ENCODE results near the gene CUX1.
"Not testable (repeated sequence)": the region's sequence is repeated elsewhere in the genome, so short reads cannot be mapped to it uniquely, and the experiment has no call there.

CUX1 gene

DNA sequence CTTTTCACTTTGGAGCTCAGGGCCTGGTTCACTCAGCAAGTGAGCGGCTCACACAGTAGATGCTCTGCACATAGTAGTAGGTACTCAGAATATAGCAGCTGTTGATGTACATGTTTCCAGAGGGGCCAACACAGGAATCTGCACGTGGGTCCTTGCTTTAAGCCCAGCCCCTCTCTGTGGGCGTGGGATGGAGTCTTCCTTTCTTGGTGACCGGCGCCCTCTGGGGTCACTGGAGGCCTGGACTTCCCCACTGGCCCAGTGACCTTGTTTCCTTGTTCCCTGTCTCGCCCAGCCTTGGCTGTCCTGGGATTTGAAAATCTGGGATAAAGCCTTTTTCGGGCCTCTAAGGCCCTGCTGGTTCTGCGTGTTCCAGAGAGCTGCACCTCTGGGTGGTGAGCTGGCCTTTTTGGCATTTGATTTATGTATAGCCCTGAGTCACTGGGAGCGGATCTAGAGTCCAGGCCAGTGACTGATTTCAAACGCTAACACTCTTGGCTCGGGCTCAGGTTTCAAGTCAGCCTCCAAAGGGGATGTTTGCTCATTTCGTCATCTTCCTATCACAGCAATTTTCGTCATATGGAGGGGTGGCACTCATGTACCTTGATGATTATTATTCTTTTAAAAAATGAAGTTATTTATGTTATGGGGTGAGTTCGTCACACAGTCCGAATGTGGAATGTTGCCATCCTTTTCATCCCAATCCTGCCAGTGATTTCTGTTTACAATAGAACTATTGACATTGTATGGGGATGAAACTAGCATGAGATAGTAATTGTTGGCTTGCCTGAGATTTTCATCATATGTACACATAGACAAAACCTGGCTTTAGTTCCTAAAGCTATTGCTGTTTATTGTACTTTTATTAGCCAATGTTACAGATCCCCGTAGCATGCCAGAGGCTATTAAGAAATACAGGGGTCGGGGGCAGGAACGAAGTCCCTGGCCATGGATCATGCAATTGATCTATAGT lies 65.5 kb downstream of the CUX1 start:
- TF ChIP-seq, protein P1, sequence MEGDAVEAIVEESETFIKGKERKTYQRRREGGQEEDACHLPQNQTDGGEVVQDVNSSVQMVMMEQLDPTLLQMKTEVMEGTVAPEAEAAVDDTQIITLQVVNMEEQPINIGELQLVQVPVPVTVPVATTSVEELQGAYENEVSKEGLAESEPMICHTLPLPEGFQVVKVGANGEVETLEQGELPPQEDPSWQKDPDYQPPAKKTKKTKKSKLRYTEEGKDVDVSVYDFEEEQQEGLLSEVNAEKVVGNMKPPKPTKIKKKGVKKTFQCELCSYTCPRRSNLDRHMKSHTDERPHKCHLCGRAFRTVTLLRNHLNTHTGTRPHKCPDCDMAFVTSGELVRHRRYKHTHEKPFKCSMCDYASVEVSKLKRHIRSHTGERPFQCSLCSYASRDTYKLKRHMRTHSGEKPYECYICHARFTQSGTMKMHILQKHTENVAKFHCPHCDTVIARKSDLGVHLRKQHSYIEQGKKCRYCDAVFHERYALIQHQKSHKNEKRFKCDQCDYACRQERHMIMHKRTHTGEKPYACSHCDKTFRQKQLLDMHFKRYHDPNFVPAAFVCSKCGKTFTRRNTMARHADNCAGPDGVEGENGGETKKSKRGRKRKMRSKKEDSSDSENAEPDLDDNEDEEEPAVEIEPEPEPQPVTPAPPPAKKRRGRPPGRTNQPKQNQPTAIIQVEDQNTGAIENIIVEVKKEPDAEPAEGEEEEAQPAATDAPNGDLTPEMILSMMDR (IDR thresholded peaks at IDR 0.05; ENCODE audit: insufficient read depth, low read depth, low read length, missing control alignments) = no peak
- H3K4me3 ChIP-seq (ENCODE audit: low read length) = no peak overlapping the region

GRCh38 chr7:101884671-101885596 lies 67.5 kb downstream of the CUX1 start:
- DNase-seq (ENCODE audit: low read depth) = no peak
- no peak overlapping the region for H3K4me3 ChIP-seq (ENCODE audit: low read length)
- TF ChIP-seq, protein P1 (IDR thresholded peaks at IDR 0.05; ENCODE audit: insufficient read depth, low read depth, low read length, missing control alignments) = no peak

More for the DNA sequence above, 65.5 kb downstream of the CUX1 start:
- DNase-seq (ENCODE audit: low read depth) = peak; percentile 100

DNA sequence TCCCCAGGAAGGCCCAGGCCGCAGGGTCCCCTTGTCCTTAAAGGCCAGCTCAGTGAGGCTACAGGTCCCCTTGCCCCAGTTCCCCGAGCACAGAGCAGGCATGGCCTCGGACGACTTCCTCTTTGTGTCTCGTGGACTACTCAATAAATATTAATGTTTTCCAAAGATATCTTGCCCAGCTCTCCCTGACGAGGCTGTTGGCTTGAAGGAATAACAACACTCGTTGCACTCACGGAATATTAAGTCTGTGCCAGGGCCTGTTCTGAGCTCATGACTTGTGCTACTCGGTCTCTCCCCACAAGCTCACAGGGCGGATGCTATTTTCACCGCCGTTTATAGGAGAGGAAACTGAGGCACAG lies 68.2 kb downstream of the CUX1 start:
- no peak for DNase-seq (ENCODE audit: low read depth)
- no peak overlapping the region for H3K4me3 ChIP-seq (ENCODE audit: low read length)
- TF ChIP-seq, protein P1 (IDR thresholded peaks at IDR 0.05; ENCODE audit: insufficient read depth, low read depth, low read length, missing control alignments) = no peak

GRCh38 chr7:101887352-101887751 lies 69.9 kb downstream of the CUX1 start:
- not testable (repeated sequence) for DNase-seq (ENCODE audit: low read depth); H3K4me3 ChIP-seq (ENCODE audit: low read length)

DNA sequence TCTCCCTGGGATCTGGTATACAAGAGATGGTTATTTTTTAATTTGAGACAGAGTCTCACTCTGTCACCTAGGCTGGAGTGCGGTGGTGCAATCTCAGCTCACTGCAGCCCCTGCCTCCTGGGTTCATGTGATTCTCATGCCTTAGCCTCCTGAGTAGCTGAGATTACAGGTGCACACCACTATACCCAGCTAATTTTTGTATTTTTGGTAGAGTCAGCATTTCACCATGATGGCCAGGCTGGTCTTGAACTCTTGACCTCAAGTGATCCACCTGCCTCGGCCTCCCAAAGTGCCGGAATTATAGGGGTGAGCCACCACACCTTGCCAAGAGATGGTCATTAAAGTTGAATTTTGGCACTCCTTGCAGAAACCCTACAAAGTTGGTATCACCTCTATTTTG lies 71.1 kb downstream of the CUX1 start:
- DNase-seq (ENCODE audit: low read depth); H3K4me3 ChIP-seq (ENCODE audit: low read length): not testable (repeated sequence)

DNA sequence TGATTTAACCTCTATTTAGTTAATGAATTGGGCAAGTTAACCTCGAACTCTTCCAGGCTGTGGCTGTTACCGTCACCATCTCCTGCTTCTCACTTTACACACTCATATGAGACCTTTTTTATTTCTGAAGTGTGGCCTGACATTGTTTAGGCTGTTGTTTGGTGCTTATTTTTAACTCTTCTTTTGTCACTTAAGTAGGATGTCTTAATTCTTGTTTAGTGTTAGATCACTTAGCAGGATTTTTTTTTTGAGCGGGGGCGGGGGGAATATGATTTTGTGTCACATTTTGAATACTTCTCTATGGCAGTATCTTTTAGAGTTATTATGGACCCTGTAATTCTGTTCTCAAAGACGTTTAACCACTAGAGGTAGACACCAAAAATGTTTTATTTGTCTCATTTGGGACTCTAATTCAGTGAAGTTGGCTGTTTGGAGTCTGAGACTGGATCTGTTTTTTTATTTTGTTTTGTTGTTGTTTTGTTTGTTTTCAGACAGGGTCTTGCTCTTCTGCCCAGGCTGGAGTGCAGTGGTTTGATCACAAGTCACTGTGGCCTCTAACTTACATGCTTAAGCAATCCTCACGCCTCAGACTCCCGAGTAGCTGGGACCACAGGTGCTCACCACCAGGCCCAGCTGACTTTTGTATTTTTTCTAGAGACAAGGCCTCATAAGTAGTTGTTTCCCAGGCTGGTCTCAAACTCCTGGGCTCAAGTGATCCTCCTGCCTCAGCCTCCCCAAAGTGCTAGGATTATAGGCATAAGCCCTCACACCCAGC lies 73.5 kb downstream of the CUX1 start:
- no peak overlapping the region for H3K4me3 ChIP-seq (ENCODE audit: low read length)
- DNase-seq (ENCODE audit: low read depth) = no peak
- TF ChIP-seq, protein P1 (IDR thresholded peaks at IDR 0.05; ENCODE audit: insufficient read depth, low read depth, low read length, missing control alignments) = no peak

DNA sequence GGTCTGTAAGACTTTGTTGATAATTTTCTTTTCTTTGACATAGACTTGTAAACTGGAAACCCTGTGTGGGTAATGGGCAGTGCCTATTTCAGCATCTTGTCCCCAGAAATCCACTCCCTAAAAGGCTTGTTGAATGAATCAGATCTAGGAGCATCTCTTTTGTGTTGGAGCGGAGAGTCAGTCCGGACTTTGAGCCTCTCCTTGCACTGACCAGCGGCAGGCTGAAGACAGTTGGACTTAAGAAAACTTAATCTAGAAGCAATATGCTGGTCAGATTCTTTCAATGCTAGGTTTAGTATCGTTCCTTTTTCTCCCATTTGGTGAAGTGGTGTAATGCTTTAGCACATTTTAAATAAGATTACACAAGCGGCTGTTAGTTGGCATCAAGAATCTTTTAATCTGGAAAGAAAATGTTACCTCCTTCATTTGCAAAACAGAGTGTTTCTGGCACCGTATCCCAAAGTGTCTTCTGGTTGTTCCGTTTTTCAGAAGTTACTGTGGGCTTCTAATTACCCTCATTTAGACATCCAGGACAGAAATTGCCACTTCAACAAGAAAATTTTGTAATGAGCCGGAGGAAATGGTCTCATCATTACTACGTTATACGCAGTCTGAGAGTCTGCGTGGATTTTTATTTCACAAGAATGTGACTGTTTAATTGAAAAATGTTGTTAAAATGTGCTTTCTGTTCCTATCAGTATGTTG lies 74.7 kb downstream of the CUX1 start:
- no peak for DNase-seq (ENCODE audit: low read depth)
- TF ChIP-seq, protein P1 (IDR thresholded peaks at IDR 0.05; ENCODE audit: insufficient read depth, low read depth, low read length, missing control alignments) = no peak
- no peak overlapping the region for H3K4me3 ChIP-seq (ENCODE audit: low read length)

Measured in epithelial cell of esophagus (primary cell).